ENCODE measurements around the gene GAREM1. TPM values are rescaled to one million over a fixed set of nuclear protein-coding genes. Genes with fewer than 3 reads are reported as not detected.

The GAREM1 gene
- total RNA-seq, 1 donor from 2014 or later = 22.9 TPM

DNA sequence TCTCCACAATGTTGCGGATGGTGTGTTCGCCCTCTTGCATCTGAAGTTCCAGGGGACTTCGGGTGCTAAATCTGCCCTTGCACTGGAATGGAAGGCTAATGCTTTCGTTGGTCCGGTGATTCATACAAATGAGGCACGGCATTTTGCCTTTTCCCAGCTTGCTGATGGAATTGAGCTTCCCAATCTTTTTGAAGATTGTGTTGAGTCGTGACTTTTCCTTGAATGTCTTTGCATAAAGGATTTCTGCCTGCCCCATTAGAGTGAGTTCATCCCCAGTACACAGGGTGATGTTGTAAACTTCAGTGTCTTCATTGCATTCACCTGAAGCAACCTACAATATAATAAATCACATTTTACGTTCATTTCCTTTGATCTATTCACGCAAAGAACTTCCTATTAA lies 182.8 kb downstream of the GAREM1 start:
- no peak for ATAC-seq

GRCh38 chr18:32287249-32287648 lies 183.4 kb downstream of the GAREM1 start:
- ATAC-seq = no peak

DNA sequence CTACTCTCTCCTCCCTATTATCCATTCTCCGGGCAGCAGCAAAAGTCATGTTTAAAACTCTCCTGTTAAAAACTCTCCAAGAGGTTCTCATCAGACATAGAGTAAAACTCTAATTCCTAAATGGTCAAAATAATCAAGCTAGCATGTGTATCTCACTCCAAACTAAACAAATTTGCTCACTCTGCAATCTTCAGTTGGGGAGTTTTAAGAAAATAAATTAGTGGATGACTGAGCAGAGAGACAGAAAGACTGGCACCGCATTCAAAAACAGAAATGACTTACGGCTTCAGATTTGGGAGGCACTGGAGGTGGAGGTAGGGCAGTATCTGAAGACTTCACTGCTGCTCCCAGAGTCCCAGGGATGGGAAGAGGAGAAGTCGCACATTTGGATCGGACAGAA lies 183.9 kb downstream of the GAREM1 start:
- no peak for ATAC-seq

DNA sequence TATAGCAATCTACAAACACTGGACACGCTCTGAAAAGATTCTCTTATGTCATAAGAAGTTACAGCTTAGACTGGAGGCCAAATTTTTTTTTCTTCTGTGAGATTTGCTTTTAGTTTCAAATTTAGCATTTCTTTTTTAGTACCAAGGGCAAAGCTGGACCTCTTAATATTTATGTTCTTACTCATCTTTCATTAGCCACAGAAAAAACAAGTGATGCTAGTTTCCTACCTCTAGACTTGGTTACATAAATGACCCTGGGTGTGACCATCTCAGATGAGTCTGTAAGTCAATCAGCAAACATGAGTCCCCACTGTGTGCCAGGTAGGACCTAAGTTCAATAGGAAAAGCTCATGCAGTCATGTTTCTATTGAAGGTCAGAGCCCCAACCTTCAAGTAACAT lies 186.4 kb downstream of the GAREM1 start:
- ATAC-seq = no peak

DNA sequence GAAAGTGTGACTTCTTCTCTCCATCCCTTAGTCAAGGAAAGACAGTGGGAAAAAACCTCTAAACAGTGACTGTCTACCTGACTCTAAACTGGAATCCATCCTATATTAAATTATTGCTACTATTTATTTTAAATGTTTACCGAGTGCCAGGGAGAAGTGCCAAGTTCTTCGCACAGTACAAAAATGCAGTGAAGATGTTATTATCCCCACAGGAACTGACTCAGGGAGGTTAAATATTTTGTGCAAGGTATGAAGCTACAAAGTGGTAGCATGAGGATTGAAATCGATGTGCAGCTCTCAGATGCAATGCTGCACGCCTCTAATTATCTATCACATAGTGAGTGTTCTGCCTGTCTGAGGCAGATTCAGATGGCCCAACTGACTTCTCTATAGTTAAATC lies 189.8 kb downstream of the GAREM1 start:
- ATAC-seq = no peak

GRCh38 chr18:32280188-32280783 lies 190.4 kb downstream of the GAREM1 start:
- ATAC-seq = no peak

DNA sequence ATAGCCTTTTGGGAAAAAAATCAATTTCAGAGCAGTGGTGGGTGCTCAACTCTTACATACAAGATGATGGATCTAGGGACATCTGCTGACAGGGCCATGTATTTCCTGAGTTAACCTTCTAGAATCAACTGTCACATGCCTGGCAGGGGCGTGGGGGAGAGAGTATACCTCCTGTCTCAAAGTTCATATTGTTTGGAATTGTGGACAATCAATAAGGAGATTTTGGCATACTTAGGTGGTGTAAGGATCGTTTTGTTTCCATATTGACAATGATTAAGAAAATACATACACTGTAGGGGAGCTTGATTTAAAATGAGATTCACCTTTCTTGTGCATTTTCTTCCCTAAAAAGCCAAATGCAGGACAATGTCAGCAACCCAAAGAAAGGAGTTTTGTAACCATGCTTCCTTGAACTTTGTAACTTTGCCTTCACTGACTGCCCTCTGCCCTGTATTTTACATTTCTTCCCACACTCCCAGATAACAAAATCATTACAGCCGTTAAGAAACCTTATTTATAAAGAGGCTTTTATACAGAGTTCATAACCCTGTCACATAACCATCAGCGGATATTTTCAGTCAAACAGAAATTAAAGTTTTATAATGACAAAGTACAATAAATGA lies 192.4 kb downstream of the GAREM1 start:
- no peak for ATAC-seq

DNA sequence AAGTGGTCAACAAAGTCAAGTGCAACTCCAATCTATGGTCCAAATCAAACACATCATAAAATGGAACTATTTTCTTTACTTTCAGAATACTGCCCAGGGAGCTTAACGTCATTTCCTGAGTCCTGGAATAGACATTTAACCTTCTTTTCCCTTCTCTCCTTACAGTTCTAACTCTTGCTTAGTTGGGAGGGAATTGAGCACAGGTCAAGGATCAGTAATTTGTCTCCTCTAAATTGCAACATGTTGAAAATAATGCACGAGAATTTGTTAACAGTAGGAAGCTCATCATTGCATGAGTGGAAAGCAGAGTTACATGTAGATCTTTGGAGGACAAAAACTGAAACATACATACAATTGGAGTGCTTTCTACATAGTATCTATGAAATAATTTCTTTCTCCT lies 193.1 kb downstream of the GAREM1 start:
- no peak for ATAC-seq

GRCh38 chr18:32276906-32277305 lies 193.8 kb downstream of the GAREM1 start:
- ATAC-seq = no peak

- no peak for ATAC-seq
Observed at GRCh38 chr18:32276256-32276655, 194.4 kb downstream of the GAREM1 start.

DNA sequence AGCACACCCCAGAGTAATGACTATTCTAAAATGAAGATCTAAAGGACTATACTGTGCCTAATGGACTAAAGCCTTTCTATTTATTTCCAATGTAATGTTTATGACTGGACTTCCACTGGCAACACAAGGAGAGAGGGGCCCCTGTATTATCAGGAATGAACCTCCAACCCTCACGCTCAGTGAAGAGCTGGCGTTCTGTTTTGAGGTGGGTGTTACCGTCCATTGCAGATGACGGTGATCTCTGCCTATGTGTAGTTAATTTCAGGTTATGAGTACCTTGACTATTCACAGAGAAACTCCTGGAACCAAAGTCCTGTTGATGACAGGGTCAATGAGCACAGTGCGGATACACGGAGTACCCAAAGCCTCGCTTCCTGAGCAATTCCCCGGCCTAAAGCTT lies 195.5 kb downstream of the GAREM1 start:
- ATAC-seq = no peak

DNA sequence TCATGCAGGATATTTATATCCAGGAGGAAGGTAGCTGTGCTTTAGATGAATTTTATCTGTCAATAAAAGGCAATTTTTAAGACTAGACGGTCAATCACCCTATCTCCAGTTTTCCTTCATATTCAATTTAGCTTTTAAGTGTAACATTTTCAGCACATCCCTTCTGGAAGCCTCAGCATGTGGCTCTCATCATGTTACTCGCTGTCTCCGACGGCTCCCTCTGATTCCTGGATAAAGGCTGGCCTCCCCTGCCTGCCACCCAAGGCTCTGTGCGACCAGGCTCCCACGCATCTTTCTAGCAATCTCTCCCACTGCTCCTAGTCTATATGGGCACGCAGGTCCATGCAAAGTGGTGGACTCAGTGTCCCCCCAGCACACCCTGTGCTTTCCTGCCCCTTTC lies 196.4 kb downstream of the GAREM1 start:
- no peak for ATAC-seq

- ATAC-seq = peak; percentile 76
Observed at GRCh38 chr18:32271672-32272208, 198.9 kb downstream of the GAREM1 start.

DNA sequence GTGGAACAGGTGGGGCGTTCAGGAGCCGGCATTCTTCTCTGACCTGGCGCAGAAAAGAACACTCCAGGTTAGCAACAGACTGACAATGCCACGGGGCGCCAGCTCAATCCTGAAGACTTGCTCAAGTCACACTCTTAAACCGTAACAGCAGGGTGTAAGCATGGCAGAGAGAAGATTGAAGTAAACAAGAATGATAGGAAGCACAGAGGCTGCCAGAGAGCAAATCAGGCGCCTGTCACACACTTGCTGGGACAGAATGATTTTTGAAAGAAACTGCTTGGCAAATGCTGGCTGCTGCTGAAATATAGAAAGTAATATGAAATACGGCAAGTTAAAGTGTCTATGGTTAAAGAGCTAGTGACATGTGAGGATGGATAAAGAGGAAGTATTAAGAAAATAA lies 200.3 kb downstream of the GAREM1 start:
- no peak for ATAC-seq

GRCh38 chr18:32267463-32267862 lies 203.2 kb downstream of the GAREM1 start:
- ATAC-seq = no peak

GRCh38 chr18:32264401-32264800 lies 206.3 kb downstream of the GAREM1 start:
- no peak for ATAC-seq

- no peak for ATAC-seq
Observed at GRCh38 chr18:32262092-32262491, 208.6 kb downstream of the GAREM1 start.

GRCh38 chr18:32261003-32261402 lies 209.7 kb downstream of the GAREM1 start:
- ATAC-seq = peak; percentile 29

DNA sequence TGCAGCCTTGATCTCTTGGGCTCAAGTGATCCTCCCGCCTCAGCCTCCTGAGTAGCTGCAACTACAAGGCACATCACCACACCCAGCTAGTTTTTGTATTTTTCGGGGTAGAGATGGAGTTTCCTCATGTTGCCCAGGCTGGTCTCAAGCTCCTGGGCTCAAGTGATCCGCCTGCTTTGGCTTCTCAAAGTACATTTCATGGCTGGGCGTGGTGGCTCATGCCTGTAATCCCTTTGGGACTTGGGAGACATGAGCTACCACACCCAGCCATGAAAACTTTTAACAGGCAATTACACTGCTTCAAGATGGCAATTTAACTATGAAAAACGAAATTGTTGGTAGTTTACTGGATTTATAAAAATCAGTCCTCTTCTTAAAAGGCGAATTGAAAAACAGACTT lies 211.1 kb downstream of the GAREM1 start:
- ATAC-seq = no peak

DNA sequence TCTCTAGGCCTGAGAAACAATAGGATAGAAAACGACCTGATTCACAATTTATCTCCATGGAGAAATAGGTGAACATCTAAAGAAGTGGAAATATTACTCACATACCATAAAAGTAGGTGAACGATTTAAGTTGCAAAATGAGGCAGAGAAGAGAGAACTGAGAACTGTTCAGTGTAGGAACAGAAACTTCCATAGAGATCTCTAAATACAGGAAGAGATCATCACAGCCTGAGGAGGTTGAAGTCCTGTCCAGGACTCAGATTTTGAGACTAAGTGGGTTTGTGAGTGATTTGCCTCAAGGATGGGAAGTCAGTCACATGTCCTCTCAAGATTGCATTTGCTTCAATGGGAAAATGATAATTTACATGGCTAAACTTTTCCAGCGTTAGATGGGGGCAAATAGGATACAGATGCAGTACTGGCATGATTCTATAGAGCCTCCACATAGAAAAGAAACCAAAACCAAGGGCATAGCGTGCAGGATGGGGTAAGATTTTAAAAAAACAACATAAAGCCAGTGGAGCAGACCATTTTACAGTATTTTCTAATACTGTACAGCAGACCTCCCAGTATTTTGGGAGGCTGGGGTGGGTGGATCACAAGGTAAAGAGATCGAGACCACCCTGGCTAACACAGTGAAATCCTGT lies 212.0 kb downstream of the GAREM1 start:
- no peak for ATAC-seq

- ATAC-seq = no peak
Observed at GRCh38 chr18:32258148-32258547, 212.5 kb downstream of the GAREM1 start.

- no peak for ATAC-seq
Observed at GRCh38 chr18:32257084-32257785, 213.4 kb downstream of the GAREM1 start.

DNA sequence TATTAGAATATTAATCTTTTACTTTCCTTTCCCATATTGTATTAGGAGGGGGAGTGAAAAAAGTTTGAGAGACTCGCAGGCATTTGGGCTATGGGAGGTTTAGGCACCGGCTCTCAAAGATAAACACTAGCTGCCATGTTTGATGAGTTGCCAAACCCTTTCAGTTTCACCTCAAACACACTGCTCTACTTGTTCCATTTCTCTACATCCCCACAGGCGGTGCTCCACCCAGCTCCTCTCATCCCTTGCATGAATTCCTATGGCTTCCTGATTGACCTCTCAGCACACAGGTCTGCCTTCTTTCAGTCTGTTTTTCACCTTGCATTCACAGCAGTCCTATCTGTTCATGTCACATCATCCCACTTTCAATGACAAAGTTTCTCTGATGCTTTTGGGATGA lies 215.1 kb downstream of the GAREM1 start:
- no peak for ATAC-seq

All from esophagus mucosa (tissue), 1 donor.